Measurements from ENCODE around the gene LYPD5.
A peak's percentile ranks its signal among the peaks of the same experiment; 100 is the strongest.
"Not testable (repeated sequence)": the region's sequence is repeated elsewhere in the genome, so short reads cannot be mapped to it uniquely, and the experiment has no call there.

Gene LYPD5

GRCh38 chr19:43802216-43802951 lies at the start of gene LYPD5:
Gene LYPD5, minus strand, starts transcription at chr19:43802447. Its CDS starts 67 bp downstream, at chr19:43802380.
- DNase-seq, result no peak

GRCh38 chr19:43848821-43849220 lies 46.6 kb upstream of the LYPD5 start:
- no peak for DNase-seq

- DNase-seq, result no peak
Observed at GRCh38 chr19:43847884-43848283, 45.6 kb upstream of the LYPD5 start.

- DNase-seq, result no peak
Observed at GRCh38 chr19:43847246-43847645, 45.0 kb upstream of the LYPD5 start.

GRCh38 chr19:43842007-43842406 lies 39.8 kb upstream of the LYPD5 start:
- DNase-seq, result no peak

- no peak for DNase-seq
Observed at GRCh38 chr19:43839139-43839538, 36.9 kb upstream of the LYPD5 start.

- DNase-seq, result peak; percentile 90
Observed at GRCh38 chr19:43826787-43827754, 24.8 kb upstream of the LYPD5 start, which contains the start of gene ZNF283. Gene ZNF283, plus strand, starts transcription at chr19:43827321. Its CDS starts 6,184 bp downstream, at chr19:43833505.

GRCh38 chr19:43824572-43824971 lies 22.3 kb upstream of the LYPD5 start:
- DNase-seq, result not testable (repeated sequence)

GRCh38 chr19:43823856-43824255 lies 21.6 kb upstream of the LYPD5 start:
- DNase-seq, result not testable (repeated sequence)

GRCh38 chr19:43820884-43821215 lies 18.6 kb upstream of the LYPD5 start:
- DNase-seq, result no peak

GRCh38 chr19:43820098-43820883 lies 18.0 kb upstream of the LYPD5 start:
- DNase-seq, result no peak

GRCh38 chr19:43818500-43818899 lies 16.3 kb upstream of the LYPD5 start:
- DNase-seq, result no peak

- DNase-seq, result not testable (repeated sequence)
Observed at GRCh38 chr19:43817454-43817853, 15.2 kb upstream of the LYPD5 start.

- no peak for DNase-seq
Observed at GRCh38 chr19:43814663-43815352, 12.6 kb upstream of the LYPD5 start.

GRCh38 chr19:43812688-43813087 lies 10.4 kb upstream of the LYPD5 start:
- DNase-seq, result no peak

- no peak for DNase-seq
Observed at GRCh38 chr19:43812259-43812658, 10.0 kb upstream of the LYPD5 start.

- no peak for DNase-seq
Observed at GRCh38 chr19:43811837-43812236, 9.6 kb upstream of the LYPD5 start.

GRCh38 chr19:43809762-43810696 lies 7.8 kb upstream of the LYPD5 start:
- DNase-seq, result peak; percentile 74

- no peak for DNase-seq
Observed at GRCh38 chr19:43807651-43808050, 5.4 kb upstream of the LYPD5 start.

GRCh38 chr19:43806848-43807247 lies 4.6 kb upstream of the LYPD5 start:
- no peak for DNase-seq

- DNase-seq, result not testable (repeated sequence)
Observed at GRCh38 chr19:43806401-43806800, 4.2 kb upstream of the LYPD5 start.

Measured in COR-L47 (cell line).